SHP77 treated with DMSO at 0.1 percent for 48 hours (cell line): ENCODE measurements around the gene ANKRD34A.

ENCODE experiments used
- DNase-seq: peaks from one replicate; lab custom pipeline; 2025; lab: John Stamatoyannopoulos, UW

ANKRD34A gene

GRCh38 chr1:145990249-145990855 is 26.0 kb upstream of the ANKRD34A start:
- no peak for DNase-seq

- DNase-seq, result no peak
These were observed 24.4 kb upstream of the ANKRD34A start for GRCh38 chr1:145988773-145989172.

DNA sequence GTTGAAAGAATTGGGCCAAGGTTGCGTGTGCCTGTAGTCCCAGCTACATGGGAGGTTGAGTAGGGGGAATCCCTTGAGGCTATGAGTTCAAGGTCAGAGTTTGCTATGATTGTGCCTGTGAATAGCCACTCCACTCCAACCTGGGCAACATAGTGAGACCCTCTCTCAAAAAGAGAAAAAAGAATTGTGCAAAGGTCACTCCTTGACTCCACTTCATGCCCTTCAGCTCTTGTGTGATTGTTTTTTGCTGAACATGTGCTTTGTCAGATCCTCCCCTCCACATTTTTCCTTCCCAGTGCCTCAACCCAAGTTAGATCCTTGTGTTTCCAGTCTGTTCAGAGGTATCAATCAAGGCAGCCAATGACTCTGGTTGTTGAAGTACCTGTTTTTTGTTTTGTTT is 23.6 kb upstream of the ANKRD34A start:
- DNase-seq, result no peak

- DNase-seq, result no peak
These were observed 22.2 kb upstream of the ANKRD34A start for GRCh38 chr1:145986551-145986950.

DNA sequence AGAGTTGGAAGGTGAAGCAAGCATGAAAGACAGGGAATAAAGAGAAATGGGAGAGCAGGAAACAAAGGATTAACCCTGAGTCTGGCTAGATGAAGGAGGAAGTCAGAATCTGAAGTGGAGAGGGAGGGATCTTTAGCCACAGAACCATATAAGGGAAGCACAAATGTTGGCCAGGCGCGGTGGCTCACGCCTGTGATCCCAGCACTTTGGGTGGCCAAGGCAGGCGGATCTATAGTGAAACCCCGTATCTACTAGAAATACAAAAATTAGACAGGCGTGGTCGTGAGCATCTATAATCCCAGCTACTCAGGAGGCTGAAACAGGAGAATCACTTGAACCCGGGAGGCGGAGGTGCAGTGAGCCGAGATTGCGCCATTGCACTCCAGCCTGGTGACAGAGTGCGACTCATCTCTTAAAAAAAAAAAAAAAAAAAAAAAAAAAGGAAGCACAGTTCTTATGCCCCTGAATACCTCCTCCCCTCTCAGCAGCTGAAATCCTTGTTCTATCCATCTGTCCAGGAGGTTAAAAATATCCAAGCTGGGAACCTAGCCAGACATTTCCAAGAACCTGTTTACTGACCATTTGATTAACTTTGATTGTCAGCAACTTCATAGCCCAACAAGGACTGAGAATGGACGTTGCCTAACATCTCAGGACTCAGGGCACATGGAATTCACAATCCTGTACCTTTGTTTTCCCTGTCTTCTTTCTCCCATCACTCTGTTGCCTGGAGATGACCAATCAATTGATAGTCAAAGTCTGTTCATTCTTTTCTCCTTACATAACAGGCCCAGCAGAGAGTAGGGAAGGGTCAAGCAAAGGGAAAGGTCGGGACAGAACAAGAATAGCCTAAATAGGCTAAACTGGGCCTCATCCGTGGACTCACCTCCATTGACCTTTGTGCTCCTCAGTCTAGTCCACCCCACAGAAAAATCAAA is 21.4 kb upstream of the ANKRD34A start:
- peak; percentile 80 for DNase-seq

DNA sequence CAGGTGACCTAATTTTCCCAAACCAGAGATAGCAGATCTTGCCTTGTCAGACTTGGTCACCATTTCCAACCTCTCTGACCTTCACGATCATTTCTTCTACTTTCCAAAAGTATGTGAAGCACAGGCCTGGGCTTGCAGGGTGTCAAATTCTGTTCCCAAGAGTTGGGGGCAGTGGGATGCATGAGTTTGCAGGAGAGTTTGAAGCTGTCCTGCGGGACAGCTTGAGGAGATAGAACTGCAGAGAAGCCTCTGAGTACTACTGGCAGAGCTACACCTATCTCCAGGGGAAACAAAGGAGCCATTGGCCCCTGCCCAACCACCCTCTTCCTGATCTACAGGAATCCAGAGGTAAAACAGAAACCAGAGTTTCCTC is 20.7 kb upstream of the ANKRD34A start:
- no peak for DNase-seq

- no peak for DNase-seq
These were observed 19.8 kb upstream of the ANKRD34A start for GRCh38 chr1:145983960-145984830.

GRCh38 chr1:145983206-145983675 is 18.9 kb upstream of the ANKRD34A start:
- DNase-seq, result no peak

- no peak for DNase-seq
These were observed 17.8 kb upstream of the ANKRD34A start for GRCh38 chr1:145982010-145982723.

GRCh38 chr1:145980457-145980994 is 16.2 kb upstream of the ANKRD34A start:
- no peak for DNase-seq

GRCh38 chr1:145979746-145980456 is 15.5 kb upstream of the ANKRD34A start:
- no peak for DNase-seq

- DNase-seq, result peak; percentile 99
These were observed 14.7 kb upstream of the ANKRD34A start for GRCh38 chr1:145978854-145979745.

DNA sequence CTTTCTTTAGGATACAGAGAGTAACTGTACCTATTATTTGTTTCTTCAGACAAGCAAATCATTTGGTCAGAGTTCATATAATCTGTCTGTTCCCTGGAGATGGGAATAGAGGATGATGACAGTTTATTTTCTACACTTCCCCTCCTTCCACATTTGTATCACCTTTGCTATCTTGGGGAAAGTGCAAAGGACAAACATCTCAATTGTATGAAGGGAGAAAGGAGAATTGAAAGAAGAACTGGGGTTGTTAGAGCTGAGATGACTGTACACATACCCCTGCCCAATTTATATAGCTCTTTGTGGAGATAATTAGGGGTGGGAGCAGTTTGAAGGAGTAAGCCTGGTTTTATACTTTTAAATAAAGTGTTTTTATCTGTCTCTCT is 14.1 kb upstream of the ANKRD34A start:
- no peak for DNase-seq

DNA sequence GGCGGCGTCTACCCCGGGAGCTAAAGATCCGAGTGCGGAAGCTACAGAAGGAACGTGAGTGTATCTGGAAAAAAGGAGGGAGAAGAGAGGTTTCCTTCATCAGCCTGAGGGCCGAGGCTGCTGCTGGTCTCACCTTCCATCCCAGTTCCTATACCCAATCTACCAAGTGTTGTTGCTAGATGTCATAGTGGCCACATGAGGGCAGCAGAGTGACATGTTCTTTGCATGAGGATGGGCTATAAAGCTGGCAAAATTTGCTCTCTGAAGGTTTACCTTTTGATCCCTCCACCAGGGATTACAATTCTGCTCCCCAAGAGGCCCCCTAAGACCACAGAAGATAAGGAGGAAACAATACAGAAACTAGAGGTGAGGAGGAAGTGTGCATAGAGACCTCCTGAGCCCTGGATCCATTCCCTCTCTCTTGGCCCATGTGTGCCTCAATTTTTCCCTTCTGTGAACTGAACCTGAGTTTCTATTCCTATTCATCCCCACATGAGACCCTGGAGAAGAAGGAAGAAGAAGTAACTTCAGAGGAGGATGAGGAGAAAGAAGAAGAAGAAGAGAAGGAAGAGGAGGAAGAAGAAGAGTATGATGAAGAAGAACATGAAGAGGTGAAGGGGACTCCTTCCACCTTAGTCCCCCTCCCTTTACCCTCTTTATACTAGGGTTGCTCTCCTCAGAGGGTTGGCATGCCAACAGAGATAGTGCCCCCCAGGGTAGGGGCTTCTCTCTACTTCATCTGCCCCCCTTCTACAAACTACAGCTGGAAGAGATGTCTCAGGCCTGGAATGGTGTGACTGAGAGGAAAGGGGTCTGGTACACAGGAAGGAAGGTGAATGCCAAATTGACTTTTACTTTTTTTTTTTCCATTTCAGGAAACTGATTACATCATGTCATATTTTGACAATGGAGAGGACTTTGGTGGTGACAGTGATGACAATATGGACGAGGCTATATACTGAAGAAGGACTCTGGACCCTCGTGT is 13.4 kb upstream of the ANKRD34A start:
- peak; percentile 84 for DNase-seq

DNA sequence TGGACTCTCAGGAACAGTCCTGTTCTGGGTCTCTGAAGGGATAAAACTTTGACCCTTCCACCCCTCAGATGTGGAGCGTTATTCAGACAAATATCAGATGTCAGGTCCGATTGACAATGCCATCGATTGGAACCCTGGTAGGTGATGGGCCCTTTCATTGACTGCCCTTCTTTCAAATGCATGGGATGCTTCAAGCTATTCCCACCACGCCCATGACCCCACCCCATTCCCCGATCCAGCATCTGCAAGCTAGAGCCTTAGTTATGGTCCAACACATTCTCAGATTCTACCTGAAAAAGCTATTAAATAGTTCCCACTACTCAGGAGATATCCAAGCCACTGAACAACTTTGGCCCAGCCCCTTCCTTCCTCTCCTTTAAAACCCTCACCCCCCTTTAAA is 12.6 kb upstream of the ANKRD34A start:
- DNase-seq, result no peak

DNA sequence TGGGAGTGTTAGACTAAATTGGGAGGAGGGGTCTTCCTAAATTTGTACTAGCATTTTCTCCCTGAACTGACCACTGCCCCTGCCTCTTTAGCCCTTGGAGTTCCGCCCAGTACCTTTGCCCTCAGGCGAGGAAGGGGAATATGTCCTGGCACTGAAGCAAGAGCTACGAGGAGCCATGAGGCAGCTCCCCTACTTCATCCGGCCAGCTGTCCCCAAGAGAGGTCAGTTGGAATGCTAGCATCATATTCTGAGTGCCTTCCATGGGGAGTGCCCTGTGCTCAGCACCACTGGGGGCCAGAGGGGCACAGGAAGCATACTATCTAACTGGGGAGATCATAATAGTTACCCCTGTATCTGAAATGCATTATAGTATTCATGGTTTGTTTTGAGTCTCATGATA is 10.8 kb upstream of the ANKRD34A start:
- DNase-seq, result no peak

DNA sequence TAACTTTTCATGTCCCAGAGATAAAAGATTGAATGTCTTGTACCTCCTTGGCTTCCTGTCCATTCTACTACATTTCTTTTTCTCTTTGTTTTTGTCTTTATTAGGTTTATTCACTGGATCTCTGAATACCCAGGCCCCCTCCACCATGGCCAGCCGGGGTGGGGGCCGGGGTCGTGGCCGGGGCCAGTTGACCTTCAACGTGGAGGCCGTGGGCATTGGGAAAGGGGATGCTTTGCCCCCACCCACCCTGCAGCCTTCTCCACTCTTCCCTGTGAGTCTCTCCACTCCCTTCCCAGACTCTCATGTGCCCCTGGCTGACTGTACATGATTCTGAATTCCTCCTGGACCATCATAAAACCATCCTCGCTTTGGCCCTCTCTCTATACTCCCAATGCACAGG is 10.3 kb upstream of the ANKRD34A start:
- DNase-seq, result no peak

- no peak for DNase-seq
These were observed 8.2 kb upstream of the ANKRD34A start for GRCh38 chr1:145972580-145972979.

GRCh38 chr1:145967288-145967687 is 2.9 kb upstream of the ANKRD34A start:
- DNase-seq, result no peak
